ENCODE measurements around the gene TSPAN11. TPM values are rescaled to one million over a fixed set of nuclear protein-coding genes. Genes with fewer than 3 reads are reported as not detected.

Gene TSPAN11
- total RNA-seq, 1 donor from 2014 or later, result 1.7 TPM

- no peak for DNase-seq (ENCODE audit: low spot score)
These were observed 53.1 kb downstream of the TSPAN11 start for GRCh38 chr12:30979371-30980259.

- DNase-seq (ENCODE audit: low spot score), result no peak
These were observed 54.6 kb downstream of the TSPAN11 start for GRCh38 chr12:30980955-30981662.

GRCh38 chr12:30982413-30982812 is 55.9 kb downstream of the TSPAN11 start:
- DNase-seq (ENCODE audit: low spot score), result no peak

GRCh38 chr12:30985814-30986452 is 59.4 kb downstream of the TSPAN11 start:
- DNase-seq (ENCODE audit: low spot score), result peak; percentile 33

- DNase-seq (ENCODE audit: low spot score), result no peak
These were observed 61.5 kb downstream of the TSPAN11 start for GRCh38 chr12:30988086-30988485.

GRCh38 chr12:30988646-30989286 is 62.2 kb downstream of the TSPAN11 start:
- no peak for DNase-seq (ENCODE audit: low spot score)

- DNase-seq (ENCODE audit: low spot score), result no peak
These were observed 63.2 kb downstream of the TSPAN11 start for GRCh38 chr12:30989754-30990153.

- no peak for DNase-seq (ENCODE audit: low spot score)
These were observed 63.8 kb downstream of the TSPAN11 start for GRCh38 chr12:30990316-30990715.

- DNase-seq (ENCODE audit: low spot score), result no peak
These were observed 64.2 kb downstream of the TSPAN11 start for GRCh38 chr12:30990776-30991175.

GRCh38 chr12:30991466-30991865 is 64.9 kb downstream of the TSPAN11 start:
- no peak for DNase-seq (ENCODE audit: low spot score)

- DNase-seq (ENCODE audit: low spot score), result no peak
These were observed 65.8 kb downstream of the TSPAN11 start for GRCh38 chr12:30992381-30992780.

GRCh38 chr12:30993766-30994165 is 67.2 kb downstream of the TSPAN11 start:
- DNase-seq (ENCODE audit: low spot score), result no peak

GRCh38 chr12:30994274-30994673 is 67.7 kb downstream of the TSPAN11 start:
- no peak for DNase-seq (ENCODE audit: low spot score)

- peak; percentile 43 for DNase-seq (ENCODE audit: low spot score)
These were observed 69.7 kb downstream of the TSPAN11 start for GRCh38 chr12:30996255-30996654.

GRCh38 chr12:30996752-30997151 is 70.2 kb downstream of the TSPAN11 start:
- DNase-seq (ENCODE audit: low spot score), result no peak

- no peak for DNase-seq (ENCODE audit: low spot score)
These were observed 71.3 kb downstream of the TSPAN11 start for GRCh38 chr12:30997685-30998440.

- DNase-seq (ENCODE audit: low spot score), result no peak
These were observed 72.5 kb downstream of the TSPAN11 start for GRCh38 chr12:30999011-30999410.

- no peak for DNase-seq (ENCODE audit: low spot score)
These were observed 73.2 kb downstream of the TSPAN11 start for GRCh38 chr12:30999723-31000122.

- DNase-seq (ENCODE audit: low spot score), result no peak
These were observed 74.2 kb downstream of the TSPAN11 start for GRCh38 chr12:31000751-31001150.

- DNase-seq (ENCODE audit: low spot score), result no peak
These were observed 75.2 kb downstream of the TSPAN11 start for GRCh38 chr12:31001581-31002360.

All from umbilical cord (tissue), 2 donors.